KBM-7 (cell line): ENCODE data around the gene MRM2.
A peak's percentile ranks its signal among the peaks of the same experiment; 100 is the strongest.

Experiments
- DNase-seq: peaks from one replicate; pipeline ENCODE4 v3.0.0-alpha.2; 2015
- in situ Hi-C: fragments of 300-500 bp; cut with MboI; formaldehyde crosslinking; loops from 2 replicates; pipeline ENCODE4 v1.14.3; 2020; ENCODE audit warnings: low sequenced_read_pairs, low pct_unique_long_range_greater_than_20kb, mixed read lengths

MRM2 gene

GRCh38 chr7:2241580-2242540 is at the start of gene MRM2, which contains the start of gene NUDT1:
TSS of gene MRM2 (minus strand) at chr7:2242205. CDS start at chr7:2242169, 36 bp downstream.
TSS of gene NUDT1 (plus strand) at chr7:2242226. CDS start at chr7:2244575, 2,349 bp downstream.
- peak; percentile 65 for DNase-seq
- in situ Hi-C loops = no loop called here

GRCh38 chr7:2290877-2291276 is 48.9 kb upstream of the MRM2 start:
- no peak for DNase-seq
- in situ Hi-C loops = no loop called here

- in situ Hi-C loops = no loop called here
- DNase-seq = no peak
Measured at GRCh38 chr7:2289621-2290020, 47.6 kb upstream of the MRM2 start.

GRCh38 chr7:2289111-2289586 is 47.1 kb upstream of the MRM2 start:
- DNase-seq = no peak
- in situ Hi-C loops = no loop called here

GRCh38 chr7:2288503-2288902 is 46.5 kb upstream of the MRM2 start:
- in situ Hi-C loops = no loop called here
- no peak for DNase-seq

GRCh38 chr7:2287745-2288144 is 45.7 kb upstream of the MRM2 start:
- in situ Hi-C loops = no loop called here
- no peak for DNase-seq

- no peak for DNase-seq
- in situ Hi-C loops = no loop called here
Measured at GRCh38 chr7:2283074-2283473, 41.1 kb upstream of the MRM2 start.

- in situ Hi-C loops = no loop called here
- DNase-seq = no peak
Measured at GRCh38 chr7:2282185-2282751, 40.3 kb upstream of the MRM2 start.

GRCh38 chr7:2281541-2281940 is 39.5 kb upstream of the MRM2 start:
- in situ Hi-C loops = no loop called here
- DNase-seq = no peak

GRCh38 chr7:2280424-2280823 is 38.4 kb upstream of the MRM2 start:
- in situ Hi-C loops = no loop called here

GRCh38 chr7:2279896-2280295 is 37.9 kb upstream of the MRM2 start:
- no peak for DNase-seq
- in situ Hi-C loops = no loop called here

More at GRCh38 chr7:2280424-2280823, 38.4 kb upstream of the MRM2 start:
- no peak for DNase-seq

GRCh38 chr7:2278026-2278425 is 36.0 kb upstream of the MRM2 start:
- DNase-seq = no peak
- in situ Hi-C loops = no loop called here

GRCh38 chr7:2276107-2276506 is 34.1 kb upstream of the MRM2 start:
- in situ Hi-C loops = no loop called here
- DNase-seq = no peak

- no peak for DNase-seq
- in situ Hi-C loops = no loop called here
Measured at GRCh38 chr7:2275101-2275500, 33.1 kb upstream of the MRM2 start.

- in situ Hi-C loops = no loop called here
- DNase-seq = no peak
Measured at GRCh38 chr7:2274666-2275065, 32.7 kb upstream of the MRM2 start.

GRCh38 chr7:2273866-2274265 is 31.9 kb upstream of the MRM2 start:
- in situ Hi-C loops = no loop called here
- DNase-seq = no peak

GRCh38 chr7:2272031-2272430 is 30.0 kb upstream of the MRM2 start:
- no peak for DNase-seq
- in situ Hi-C loops = no loop called here

GRCh38 chr7:2271273-2272026 is 29.4 kb upstream of the MRM2 start:
- in situ Hi-C loops = no loop called here
- no peak for DNase-seq

- no peak for DNase-seq
- in situ Hi-C loops = no loop called here
Measured at GRCh38 chr7:2270495-2270894, 28.5 kb upstream of the MRM2 start.

GRCh38 chr7:2269991-2270460 is 28.0 kb upstream of the MRM2 start:
- no peak for DNase-seq
- in situ Hi-C loops = no loop called here
